GM04503 (cell line): ENCODE measurements around the gene NINJ2.

ENCODE experiments used
- DNase-seq: peaks from one replicate; pipeline ENCODE4 v3.0.0-alpha.2; 2012; ENCODE audit warnings: low read depth

Gene NINJ2

DNA sequence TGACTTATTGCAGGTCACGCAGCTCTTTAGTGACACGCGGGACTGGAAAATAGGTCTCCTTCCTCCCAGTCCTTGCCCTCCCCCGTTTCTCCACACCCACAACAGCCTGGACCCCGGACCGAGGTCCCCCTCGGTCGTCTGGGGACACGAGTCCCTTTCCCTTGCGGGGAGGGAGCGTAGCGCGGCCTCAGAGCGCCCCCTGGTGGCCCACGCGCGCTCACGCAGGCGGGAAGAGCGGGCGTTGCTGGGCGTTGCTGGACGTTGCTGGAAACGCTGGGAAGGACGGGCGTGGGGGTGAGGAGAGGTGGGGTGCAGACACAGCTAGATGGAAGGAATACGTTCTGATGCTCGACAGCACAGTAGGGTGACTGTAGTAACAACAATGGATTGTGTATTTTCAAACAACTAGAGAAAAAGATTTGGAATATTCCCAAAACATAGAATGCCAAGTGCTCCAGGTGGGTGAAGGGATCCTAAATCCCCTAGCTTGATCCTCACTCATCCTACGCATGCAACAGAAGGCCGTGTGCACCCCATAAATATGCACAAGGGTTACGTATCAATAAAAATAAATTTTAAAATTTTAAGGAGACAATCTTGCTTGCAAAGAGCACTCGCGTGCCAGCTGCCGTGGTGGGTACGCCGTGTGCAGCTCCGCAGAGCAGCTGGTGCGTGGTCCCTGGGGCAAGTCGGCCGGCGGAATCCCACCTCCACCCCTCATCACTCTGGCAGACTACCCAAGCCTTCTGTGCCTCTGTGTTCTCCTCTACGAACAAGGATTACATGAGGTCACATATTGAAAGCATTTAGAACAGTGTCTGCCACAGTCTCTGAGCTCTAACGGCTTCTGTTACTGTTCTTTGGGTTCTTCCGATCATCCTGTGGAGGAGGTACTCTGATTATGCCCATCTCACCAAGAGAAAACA lies 116.1 kb downstream of the NINJ2 start:
- DNase-seq: no peak

DNA sequence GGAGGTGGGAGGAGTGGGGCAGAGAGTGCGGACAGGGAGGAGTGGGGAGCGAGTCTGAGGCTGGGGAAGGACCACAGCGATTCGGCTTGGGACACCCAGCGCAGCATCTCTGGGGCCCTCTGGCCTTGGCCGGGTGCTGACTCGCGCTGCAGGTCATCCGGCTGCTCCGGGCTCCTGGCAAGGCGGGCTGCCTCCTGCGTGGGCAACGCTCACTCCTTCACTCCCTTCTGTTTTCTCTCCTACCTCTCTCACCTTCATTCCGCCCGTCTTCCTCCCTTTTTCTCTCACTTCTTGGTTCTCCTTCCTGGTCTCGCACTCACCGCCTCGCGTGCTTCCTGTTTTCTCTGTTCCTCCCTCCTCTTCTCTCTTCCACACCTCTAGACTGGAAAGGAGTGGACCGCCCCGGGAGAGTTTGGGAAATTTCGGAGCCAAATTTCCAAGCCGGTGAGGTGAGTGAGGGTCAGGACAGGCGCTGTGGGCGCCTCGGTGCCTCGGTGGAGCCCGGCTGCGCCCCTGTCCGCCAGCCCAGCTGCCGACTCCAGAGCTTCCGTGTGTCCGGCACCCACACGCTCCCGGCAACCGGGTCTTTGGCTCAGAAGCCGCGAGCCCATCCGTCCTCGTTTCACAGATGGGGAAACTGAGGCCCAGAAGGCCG lies 116.9 kb downstream of the NINJ2 start:
- no peak for DNase-seq

DNA sequence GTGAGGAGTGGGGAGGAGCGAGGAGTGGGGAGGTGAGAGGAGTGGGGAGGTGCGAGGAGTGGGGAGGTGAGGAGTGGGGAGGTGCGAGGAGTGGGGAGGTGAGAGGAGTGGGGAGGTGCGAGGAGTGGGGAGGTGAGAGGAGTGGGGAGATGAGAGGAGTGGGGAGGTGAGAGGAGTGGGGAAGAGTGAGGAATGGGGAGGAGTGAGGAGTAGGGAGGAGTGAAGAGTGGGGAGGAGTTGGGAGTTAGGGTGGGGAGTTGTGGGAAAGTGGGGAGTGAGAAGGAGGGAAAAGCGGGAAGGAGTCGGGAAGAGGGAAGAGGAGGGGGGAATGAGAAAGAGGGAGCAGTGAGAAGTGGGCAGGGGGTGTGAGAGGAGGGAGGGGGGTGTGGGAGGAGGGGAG lies 117.4 kb downstream of the NINJ2 start:
- DNase-seq: no peak

DNA sequence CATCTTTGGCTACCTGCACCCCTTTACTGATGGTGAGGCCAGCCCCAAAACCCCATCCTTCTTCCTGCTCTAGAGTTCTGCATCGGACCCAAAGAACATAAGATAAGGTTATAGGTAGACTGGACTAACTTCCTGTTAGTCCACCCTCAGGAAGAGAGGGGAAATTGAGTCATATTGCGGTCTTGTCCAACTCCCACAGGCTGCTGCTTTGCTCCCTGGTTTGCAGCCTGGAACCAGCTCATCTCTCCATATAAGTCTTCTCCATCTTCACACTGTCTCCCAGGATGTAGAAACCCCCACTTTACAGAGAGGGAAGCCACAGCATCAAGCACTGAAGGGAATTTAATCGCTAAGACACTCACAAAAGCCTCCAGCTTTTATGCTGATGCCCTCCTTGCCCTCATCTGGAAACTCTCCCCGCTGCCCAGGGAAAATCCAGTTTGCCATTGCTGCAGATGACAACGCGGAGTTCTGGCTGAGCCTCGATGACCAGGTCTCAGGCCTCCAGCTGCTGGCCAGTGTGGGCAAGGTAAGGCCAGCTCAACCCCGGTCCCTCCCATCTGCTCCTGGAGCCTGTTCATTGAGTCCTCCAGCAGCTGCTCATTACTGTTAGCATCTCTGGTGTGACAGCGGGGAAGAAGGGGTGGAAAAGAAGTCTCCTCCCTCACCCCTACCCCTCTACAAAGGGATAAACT lies 118.2 kb downstream of the NINJ2 start:
- DNase-seq: no peak

DNA sequence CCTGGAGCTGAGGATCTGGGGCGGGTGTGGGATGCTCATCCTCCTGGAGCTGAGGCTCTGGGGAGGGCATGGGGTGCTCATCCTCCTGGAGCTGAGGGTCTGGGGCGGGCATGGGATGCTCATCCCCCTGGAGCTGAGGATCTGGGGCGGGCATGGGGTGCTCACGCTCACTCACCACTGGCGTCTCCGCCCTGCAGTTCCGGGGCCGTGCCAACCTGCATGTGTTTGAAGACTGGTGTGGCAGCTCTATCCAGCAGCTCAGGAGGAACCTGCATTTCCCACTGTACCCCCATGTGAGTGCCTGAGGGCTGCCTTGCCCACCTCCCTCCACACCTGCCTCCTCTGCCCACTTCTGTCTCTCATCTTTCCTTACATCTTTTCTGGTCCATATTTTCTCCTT lies 119.1 kb downstream of the NINJ2 start:
- no peak for DNase-seq

DNA sequence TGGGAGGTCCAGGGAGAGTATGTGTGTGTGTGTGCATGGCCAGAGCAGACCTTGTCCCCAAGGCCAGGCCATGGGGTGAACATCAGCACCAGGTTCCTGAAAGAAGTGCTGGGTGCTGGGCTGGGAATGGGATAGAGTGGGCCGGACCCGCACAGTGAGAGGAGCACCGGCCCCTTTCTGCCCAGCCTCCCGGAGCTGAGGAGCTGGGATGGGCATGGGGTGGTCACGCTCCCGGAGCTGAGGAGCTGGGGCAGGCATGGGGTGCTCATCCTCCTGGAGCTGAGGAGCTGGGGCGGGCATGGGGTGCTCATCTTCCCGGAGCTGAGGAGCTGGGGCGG lies 120.2 kb downstream of the NINJ2 start:
- DNase-seq: no peak

DNA sequence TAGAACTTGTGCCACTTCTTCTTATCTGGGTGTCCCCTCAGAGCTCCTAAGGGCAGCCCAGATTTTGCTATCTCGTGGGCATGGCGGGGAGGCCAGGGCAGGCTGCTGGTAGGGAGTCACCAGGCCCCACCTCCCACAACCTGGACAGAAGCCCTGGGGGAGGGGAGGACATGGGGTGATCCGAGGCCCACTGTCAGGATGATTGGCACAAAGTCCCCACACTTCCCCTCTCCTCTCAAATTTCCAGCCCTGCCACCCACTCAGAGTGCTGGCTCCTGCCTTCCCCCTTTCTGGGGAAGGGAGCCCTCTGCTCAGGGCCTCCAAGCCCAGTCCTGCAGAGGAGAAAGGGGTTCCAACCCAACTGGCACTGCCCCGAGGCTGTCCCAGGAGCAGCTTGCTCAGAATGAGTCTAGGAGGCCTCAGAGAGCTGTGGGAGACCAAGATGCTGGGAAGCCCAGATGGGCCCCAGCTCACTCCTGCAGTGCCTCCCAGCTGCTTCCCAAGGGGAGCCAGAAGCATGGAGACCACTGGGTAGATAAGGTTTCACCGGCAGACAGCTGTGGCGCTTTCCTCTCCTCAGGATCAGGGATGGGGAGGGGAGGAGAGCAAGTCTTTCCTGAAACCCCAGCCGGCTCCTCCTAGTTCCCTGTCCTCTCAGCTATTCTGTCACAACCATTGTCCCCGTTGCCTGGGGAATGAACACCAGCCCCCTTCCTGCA lies 120.7 kb downstream of the NINJ2 start:
- DNase-seq: no peak

DNA sequence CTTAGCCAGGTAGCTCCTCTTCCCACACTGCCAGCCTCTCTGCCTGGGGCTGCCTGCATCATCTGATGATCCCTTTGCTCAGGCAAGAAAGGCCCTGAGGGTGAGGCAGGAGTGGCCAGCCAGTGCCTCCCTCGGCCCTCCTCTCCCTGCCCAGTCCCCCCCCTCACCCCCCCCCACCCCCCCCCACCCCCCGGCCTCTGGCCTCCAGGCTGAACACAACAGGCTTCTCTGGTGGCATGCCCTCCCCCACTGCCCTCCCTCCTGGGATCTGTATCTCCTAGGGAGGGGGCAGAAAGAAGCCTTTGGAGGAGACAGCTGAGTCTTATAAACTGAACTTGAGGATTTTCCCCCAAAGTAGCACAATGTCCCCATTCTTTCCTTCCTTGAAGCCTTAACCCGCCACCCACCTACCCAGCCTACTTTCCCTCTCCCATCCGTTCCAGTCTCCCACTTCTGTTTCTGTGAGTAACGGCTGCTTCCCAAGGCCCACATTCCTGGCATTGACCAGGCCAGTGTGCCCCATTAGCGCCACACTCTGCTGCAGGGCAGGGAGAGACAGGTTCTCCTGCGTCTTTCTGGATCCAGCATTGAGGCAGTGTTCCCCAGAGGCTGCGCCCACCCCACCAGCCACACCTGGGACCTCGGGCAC lies 121.4 kb downstream of the NINJ2 start:
- DNase-seq: no peak

DNA sequence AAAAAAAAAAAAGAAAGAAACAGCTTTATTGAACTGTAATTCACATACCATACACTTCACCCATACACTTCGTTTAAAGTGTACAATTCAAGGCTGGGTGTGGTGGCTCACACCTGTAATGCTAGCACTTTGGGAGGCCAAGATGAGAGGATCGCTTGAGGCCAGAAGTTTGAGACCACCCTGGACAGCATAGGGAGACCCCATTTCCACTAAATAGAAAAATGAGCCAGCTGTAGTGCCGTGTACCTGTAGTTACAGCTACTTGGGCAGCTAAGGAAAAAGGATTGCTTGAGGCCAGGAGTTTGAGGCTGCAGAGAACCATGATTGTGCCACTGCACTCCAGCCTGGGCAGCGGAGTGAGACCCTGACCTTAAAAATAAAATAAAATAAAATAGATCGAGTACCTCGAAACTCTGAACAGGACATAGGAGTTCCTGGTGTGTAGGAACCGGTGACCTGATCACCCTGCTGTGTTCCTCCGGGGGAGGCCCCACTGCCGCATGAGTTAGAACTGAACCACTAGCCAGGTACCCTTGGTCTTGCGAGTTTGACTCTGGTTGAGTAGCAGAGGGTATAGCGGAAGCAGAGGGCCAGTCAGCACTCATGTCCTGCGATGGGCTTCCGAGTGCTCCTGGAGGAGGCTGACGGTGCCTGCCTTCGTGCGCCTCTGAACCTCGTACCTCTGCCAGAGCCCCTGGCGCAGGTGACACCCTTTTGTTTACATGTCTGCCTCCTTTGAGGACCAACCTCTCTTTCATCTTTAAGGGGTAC lies 123.5 kb downstream of the NINJ2 start:
- no peak for DNase-seq

DNA sequence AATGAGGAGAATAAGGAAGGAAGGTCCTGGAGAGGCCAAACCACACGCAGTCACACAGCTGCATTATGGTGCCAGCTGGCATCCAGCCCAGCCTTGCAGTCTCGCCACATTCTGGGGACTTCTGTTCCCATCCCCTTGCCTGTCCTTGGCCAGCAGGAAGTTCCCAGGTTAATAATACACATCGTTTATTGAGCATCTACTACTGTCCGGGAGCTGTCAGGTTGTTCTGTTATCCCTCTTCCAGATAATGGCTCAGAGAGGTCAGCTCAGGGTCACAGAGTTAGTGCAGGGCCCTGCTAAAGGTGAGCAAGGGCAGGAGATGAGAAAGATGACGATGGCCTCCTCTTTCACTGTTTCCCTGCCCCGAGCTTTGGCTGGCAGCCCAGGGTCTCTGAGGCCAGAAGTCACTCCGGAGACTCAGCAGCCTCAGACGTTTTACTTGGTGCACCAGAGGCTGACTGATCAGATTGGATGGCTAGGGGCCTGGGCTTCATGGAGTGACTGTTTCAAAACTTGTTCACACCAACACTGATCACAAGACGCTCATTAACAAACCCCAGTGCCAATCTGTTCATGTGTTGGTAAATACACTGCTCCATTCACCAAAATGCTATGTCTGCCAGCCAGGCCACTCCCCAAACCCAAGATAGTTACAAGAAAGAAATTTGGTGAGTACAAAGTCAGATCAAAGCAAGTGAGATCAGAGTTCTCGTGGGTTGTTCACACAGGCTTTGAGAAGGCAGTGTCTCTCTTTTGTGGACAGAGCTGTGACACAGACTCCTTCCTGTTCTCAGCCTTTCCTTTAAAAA lies 124.3 kb downstream of the NINJ2 start:
- no peak for DNase-seq

DNA sequence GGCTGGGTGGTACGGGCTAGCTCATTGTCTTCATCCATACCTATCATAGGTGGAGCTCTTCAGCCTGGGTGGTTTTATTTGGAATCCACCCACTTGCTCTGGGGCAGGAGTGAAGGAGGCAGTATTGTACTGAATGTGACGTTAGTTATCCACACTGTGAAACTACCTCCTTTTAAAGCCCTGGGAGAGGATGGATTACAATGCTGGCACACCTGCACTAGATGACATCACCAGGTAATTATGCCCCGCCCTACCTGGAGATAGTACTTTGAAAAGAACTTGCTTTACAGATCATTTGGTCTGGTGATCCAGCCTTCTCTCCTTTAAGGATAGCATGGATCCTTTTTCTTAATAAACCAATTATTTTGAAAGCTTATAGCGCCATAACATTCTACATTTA lies 125.5 kb downstream of the NINJ2 start:
- DNase-seq: no peak

DNA sequence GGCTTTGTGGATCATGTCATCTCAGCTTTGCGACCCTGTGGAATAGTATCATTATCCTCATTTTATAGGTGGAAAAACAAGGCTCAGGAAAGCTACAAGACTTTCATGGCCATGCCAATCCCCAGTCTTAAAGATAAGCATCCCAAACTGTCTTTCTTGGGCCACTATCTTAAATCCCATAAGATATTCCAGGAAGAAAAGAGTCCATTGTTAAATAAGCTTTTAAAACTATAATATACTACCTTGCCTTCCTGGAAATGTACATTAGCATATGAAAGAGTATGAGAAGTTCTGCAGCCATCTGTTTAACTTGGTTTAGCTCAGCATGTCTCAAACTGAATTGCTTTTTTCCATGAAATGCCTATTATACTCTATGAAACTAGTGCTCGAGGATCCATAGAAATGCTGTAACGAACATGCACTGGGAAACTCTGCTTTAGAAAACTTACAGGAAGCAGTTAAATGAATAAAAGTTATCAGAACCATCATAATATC lies 126.4 kb downstream of the NINJ2 start:
- no peak for DNase-seq

DNA sequence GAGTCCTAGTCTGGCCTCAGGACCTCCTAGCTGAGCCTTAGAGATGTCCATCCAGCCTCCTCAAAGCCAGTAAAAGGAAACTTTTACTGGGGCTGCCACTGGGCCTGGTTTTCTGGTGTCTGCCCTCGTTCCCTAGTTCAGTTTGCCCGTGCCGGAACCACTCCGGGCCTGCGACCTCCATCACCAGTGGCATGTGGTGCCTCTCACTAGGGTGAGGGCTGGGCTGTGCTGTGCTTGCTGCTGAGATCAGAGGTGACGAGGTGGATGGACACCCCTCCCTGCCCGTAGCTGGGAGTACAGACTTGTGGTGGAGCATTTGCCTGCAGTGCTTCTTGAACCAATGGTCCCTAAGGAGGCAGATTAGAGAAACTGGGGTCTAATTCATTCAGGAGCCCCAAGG lies 127.8 kb downstream of the NINJ2 start:
- DNase-seq: no peak

DNA sequence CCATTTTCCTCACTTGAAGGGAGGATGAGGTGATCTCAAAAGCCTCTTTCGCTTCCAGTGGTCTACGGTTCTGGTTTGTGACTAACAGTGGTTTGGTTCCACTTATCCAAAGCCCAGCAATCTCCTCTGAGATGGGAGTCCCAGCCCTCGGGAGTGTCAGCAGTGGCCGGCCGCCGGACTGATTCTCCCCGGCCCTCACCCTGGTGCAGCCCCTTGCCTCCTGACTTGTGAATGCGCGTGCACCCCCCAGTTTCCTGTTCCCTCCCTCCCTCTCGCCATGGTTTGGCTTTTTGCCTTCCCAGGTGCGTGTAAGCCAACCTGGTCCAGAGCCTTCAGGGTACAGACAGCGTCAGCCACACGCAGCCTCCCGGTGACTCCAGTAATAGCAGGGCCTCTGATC lies 129.0 kb downstream of the NINJ2 start:
- DNase-seq: no peak

DNA sequence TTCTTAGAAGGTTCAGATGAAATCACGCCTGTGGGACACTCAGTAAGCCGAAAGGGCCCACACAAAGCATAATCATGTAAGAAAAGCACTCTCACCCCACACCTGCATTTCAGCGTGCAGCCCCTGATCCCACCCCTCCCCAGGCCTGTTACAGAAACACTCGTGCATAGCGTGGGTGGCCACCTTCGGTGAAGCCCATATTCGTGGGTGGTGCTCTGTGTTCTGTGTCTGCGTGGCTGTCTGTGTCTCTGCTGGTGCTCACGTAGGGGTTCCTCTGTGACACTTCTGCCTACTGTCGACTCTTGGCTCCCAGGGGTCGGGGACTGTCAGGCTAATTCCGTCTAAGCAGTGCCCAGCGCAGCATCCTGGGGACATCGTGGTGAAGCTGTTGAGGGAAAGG lies 129.5 kb downstream of the NINJ2 start:
- no peak for DNase-seq

DNA sequence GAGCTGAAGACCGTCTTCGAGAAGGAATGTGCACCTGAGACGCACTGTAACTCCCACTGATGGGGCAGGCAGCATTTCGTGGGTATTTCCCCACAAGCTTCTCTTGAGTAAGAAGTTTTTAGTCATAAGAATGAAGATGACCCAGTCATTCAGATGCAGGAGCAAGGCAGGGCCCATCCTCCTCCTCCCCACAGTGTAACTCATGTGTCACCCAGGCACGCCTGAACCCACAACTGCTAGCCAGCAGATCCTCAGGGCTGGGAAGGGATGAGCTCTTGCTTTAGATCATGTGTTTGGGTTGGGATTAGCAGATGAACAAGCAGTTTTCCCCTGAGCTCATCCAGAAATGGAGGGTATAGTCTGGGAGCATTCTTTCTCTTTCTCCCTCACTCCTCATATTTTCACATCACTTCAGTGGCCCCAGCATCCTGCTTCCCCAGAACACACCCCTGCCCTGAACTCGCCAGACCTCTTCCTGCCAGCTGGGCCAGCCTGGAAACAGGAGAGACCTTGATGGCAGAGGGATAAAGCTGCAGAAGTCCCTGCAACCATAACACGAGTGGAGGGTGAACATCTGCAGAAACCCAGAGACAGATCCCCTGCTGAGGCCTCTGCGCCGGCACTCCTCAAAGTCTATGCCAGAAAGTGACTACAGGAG lies 130.2 kb downstream of the NINJ2 start:
- peak; percentile 96 for DNase-seq

DNA sequence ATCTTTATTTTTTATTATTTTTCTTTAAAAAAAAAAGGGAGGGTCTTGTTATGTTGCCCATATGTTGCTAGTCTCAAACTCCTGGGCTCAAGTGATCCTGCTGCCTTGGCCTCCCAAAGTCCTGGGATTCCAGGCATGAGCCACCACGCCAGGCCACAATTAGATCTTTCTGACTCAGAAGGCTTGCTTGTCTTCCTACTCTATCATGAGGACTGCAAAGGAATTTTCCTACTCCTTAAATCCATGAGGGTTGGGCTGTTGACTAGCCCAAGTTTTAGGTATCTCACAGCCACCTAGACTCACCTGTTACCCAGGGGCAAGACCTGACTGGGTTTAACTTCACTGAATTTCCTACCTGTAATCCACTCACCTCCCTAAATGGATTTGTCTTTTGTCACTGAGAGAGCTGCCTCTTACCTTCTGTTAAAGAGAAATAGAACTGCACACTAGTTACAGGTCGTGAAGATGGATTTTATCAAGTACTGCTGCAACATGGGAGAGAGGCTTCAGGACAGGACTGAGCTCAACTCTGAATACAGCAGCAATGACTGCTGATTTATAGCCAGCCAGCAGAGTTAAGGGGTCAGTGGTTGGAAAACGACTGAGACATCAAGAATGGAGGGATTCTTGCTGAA lies 131.2 kb downstream of the NINJ2 start:
- no peak for DNase-seq

DNA sequence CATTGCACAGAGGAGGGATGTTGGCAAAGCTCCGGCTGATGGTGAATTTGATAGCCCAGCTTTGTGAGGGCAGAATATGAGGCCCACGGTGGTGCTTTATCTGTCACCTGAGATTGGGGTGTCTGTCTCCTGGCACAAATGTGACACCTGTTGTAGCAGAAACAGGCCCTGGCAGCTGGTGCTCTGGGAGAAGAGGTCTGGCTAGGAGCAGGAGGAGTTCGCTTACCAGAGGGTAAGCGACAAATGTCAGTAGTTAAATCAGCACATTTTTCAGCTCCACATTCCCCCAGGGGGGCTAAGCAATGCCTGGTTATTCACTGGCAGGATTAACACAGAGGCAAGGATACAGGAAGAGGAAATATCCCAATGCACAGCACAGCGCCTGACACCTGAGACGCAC lies 132.4 kb downstream of the NINJ2 start:
- no peak for DNase-seq

DNA sequence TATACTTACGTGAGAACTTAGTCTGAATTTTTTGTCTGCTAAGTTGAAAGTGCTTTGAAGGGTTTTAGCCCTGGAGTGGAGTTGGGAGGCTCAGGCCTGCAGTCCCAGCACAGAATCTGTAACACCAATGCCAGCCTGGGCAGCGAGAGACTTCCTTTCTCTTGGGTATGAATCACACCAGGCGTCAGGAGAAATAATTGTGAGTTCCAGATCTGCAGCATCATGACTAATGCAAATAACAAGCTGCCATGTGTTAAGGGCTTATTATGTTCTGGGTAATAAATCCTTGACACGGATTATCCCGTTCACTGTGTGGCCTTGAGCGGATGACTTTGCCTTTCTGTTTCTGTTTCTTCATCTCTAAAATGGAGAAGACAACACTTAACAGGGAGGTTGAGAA lies 132.9 kb downstream of the NINJ2 start:
- peak; percentile 84 for DNase-seq
